ENCODE results near the gene SEC22C.
"Not testable (repeated sequence)": the region's sequence is repeated elsewhere in the genome, so short reads cannot be mapped to it uniquely, and the experiment has no call there.

Gene SEC22C

GRCh38 chr3:42588625-42589024 is 6.9 kb upstream of the SEC22C start:
- DNase-seq = no peak
- Histone ChIP-seq H3K9me3 (ENCODE audit: control extremely low read depth in 1 of 5, control insufficient read depth in 4 of 5, insufficient read depth in 2 of 5, low read depth in 1 of 5, low read length in 4 of 5) (no peaks in the 10 kb centered on the region), H3K27me3 (replicated peaks in 2 of 5; ENCODE audit: control insufficient read depth in 4 of 5, insufficient read depth in 5 of 5, low read length in 4 of 5) (no peaks in the 10 kb centered on the region), H3K36me3 (ENCODE audit: control insufficient read depth in 4 of 4, insufficient read depth in 4 of 4, low read length in 3 of 4) (peaks cover 0 to 7% (median 3%) of the 10 kb centered on the region in 4 experiments), H3K4me1 (ENCODE audit: control extremely low read depth in 1 of 4, control insufficient read depth in 4 of 4, insufficient read depth in 4 of 4, low read length in 3 of 4) (peaks cover 6 to 22% (median 13%) of the 10 kb centered on the region in 4 experiments), H3K27ac (ENCODE audit: insufficient read depth in 1 of 2, low read depth in 1 of 2, low read length in 2 of 2, poor library complexity in 1 of 2, severe bottlenecking in 2 of 2) (no peak overlapping the region), H3K4me3 (ENCODE audit: control insufficient read depth in 1 of 7, extremely low read depth in 1 of 7, insufficient read depth in 4 of 7, low read depth in 2 of 7, low read length in 6 of 7) (no peak overlapping the region)
- ChIA-PET CTCF (interaction anchor here (1.8 to 4.5 kb wide), 2 partner anchors 9 to 25 kb away, joined by 7 to 18 read pairs; no protein-coding TSS in a partner anchor), POLR2A (no interaction called here)
- 85% methylated on average over 5 of the region's 5 CpGs for WGBS (ENCODE audit: insufficient coverage)

DNA sequence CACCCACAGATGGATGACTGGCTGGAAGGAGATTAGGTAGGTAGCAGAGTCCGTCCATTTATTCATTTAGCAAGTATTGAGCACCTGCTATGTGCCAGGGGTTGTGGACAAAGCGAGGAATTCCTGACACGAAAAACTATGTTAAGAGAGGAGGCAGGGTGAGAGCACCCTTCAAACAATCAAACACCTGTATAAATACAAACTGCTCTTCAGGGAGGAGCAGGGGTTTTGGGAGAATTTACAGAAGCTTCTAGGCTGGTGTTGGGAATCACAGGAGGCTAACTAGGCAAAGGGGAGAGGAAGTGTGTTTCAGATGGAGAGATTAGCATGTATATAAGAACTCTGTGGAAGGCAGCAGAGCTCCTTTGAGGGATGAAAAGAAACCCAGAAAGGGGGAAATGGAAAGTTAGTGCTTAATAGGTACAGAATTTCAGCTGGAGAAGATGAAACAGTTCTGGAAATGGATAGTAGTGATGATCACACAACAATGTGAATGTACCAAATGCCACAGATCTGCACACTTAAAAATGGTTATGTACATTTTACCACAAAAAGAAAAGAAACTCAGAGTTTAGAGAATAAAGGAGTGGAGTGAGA is 805 bp upstream of the SEC22C start:
- Histone ChIP-seq H3K9me3 (ENCODE audit: control extremely low read depth in 1 of 5, control insufficient read depth in 4 of 5, insufficient read depth in 2 of 5, low read depth in 1 of 5, low read length in 4 of 5) (no peaks in the 10 kb centered on the region), H3K4me3 (ENCODE audit: control insufficient read depth in 1 of 7, extremely low read depth in 1 of 7, insufficient read depth in 4 of 7, low read depth in 2 of 7, low read length in 6 of 7) (peak overlapping the region; percentile 69 to 90 (median 85)), H3K27ac (ENCODE audit: insufficient read depth in 1 of 2, low read depth in 1 of 2, low read length in 2 of 2, poor library complexity in 1 of 2, severe bottlenecking in 2 of 2) (peak overlapping the region; percentile 89 to 96), H3K27me3 (replicated peaks in 2 of 5; ENCODE audit: control insufficient read depth in 4 of 5, insufficient read depth in 5 of 5, low read length in 4 of 5) (no peaks in the 10 kb centered on the region), H3K4me1 (ENCODE audit: control extremely low read depth in 1 of 4, control insufficient read depth in 4 of 4, insufficient read depth in 4 of 4, low read length in 3 of 4) (peaks cover 13 to 26% (median 20%) of the 10 kb centered on the region in 4 experiments), H3K36me3 (ENCODE audit: control insufficient read depth in 4 of 4, insufficient read depth in 4 of 4, low read length in 3 of 4) (peaks cover 0 to 6% (median 0%) of the 10 kb centered on the region in 4 experiments)
- POLR2A ChIA-PET = interaction anchor here (1.8 kb wide), 1 partner anchor 8 kb away, joined by 7 read pairs; the partner anchor contains the start of gene SS18L2
- no peak for DNase-seq
- no CpG with 5 or more reads among the region's 3 CpGs for WGBS (ENCODE audit: insufficient coverage)
- CTCF ChIA-PET = interaction anchor here (0.7 to 3.7 kb wide), 20 partner anchors 10 to 168 kb away, joined by 3 to 25 read pairs (median 6); partner anchors contain the start of gene SS18L2

DNA sequence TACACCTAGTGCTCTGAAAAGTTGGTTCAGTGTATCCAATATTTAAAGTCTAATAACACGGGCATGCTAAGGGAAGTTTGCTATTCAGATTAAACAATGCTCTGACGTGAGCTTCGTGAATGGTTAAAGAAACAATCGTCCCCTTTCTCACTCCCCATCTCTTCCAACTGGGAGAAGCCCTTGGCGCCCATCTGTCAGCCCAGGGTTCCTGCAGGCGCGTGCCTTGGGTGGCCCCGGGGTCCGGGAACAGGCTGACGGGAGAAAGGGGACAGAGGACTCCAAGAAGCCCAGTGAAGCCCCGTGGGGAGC is 413 bp downstream of the SEC22C start:
- peak overlapping the region; percentile 69 to 90 (median 85) for H3K4me3 ChIP-seq (ENCODE audit: control insufficient read depth in 1 of 7, extremely low read depth in 1 of 7, insufficient read depth in 4 of 7, low read depth in 2 of 7, low read length in 6 of 7)
- WGBS (ENCODE audit: insufficient coverage) = 2% methylated on average over 7 of the region's 11 CpGs
- peak overlapping the region; percentile 89 to 96 for H3K27ac ChIP-seq (ENCODE audit: insufficient read depth in 1 of 2, low read depth in 1 of 2, low read length in 2 of 2, poor library complexity in 1 of 2, severe bottlenecking in 2 of 2)
- peaks cover 13 to 26% (median 20%) of the 10 kb centered on the region in 4 experiments for H3K4me1 ChIP-seq (ENCODE audit: control extremely low read depth in 1 of 4, control insufficient read depth in 4 of 4, insufficient read depth in 4 of 4, low read length in 3 of 4)
- no peaks in the 10 kb centered on the region for H3K27me3 ChIP-seq (replicated peaks in 2 of 5; ENCODE audit: control insufficient read depth in 4 of 5, insufficient read depth in 5 of 5, low read length in 4 of 5)
- H3K9me3 ChIP-seq (ENCODE audit: control extremely low read depth in 1 of 5, control insufficient read depth in 4 of 5, insufficient read depth in 2 of 5, low read depth in 1 of 5, low read length in 4 of 5) = no peaks in the 10 kb centered on the region
- ChIA-PET POLR2A (interaction anchor here (1.8 kb wide), 1 partner anchor 9 kb away, joined by 7 read pairs; the partner anchor contains the start of gene SS18L2), CTCF (interaction anchor here (1.0 to 3.7 kb wide), 11 partner anchors 9 to 161 kb away, joined by 3 to 25 read pairs (median 5); partner anchors contain the start of gene SS18L2)
- no peak for DNase-seq
- peaks cover 0 to 6% (median 0%) of the 10 kb centered on the region in 4 experiments for H3K36me3 ChIP-seq (ENCODE audit: control insufficient read depth in 4 of 4, insufficient read depth in 4 of 4, low read length in 3 of 4)

- H3K27ac ChIP-seq (ENCODE audit: insufficient read depth in 1 of 2, low read depth in 1 of 2, low read length in 2 of 2, poor library complexity in 1 of 2, severe bottlenecking in 2 of 2); DNase-seq; H3K4me3 ChIP-seq (ENCODE audit: control insufficient read depth in 1 of 7, extremely low read depth in 1 of 7, insufficient read depth in 4 of 7, low read depth in 2 of 7, low read length in 6 of 7); H3K27me3 ChIP-seq (replicated peaks in 2 of 5; ENCODE audit: control insufficient read depth in 4 of 5, insufficient read depth in 5 of 5, low read length in 4 of 5): not testable (repeated sequence)
- Histone ChIP-seq H3K4me1 (ENCODE audit: control extremely low read depth in 1 of 4, control insufficient read depth in 4 of 4, insufficient read depth in 4 of 4, low read length in 3 of 4) (peaks cover 13 to 26% (median 20%) of the 10 kb centered on the region in 4 experiments), H3K36me3 (ENCODE audit: control insufficient read depth in 4 of 4, insufficient read depth in 4 of 4, low read length in 3 of 4) (peaks cover 4 to 14% (median 5%) of the 10 kb centered on the region in 4 experiments), H3K9me3 (ENCODE audit: control extremely low read depth in 1 of 5, control insufficient read depth in 4 of 5, insufficient read depth in 2 of 5, low read depth in 1 of 5, low read length in 4 of 5) (peaks cover 3 to 13% (median 7%) of the 10 kb centered on the region in 5 experiments)
- ChIA-PET CTCF (interaction anchor here (1.3 to 1.4 kb wide), 2 partner anchors 57 to 64 kb away, joined by 3 read pairs; no protein-coding TSS in a partner anchor), POLR2A (interaction anchor here (1.0 kb wide), 1 partner anchor 11 kb away, joined by 3 read pairs; the partner anchor contains the start of gene SS18L2)
- WGBS (ENCODE audit: insufficient coverage) = 100% methylated on average over 1 of the region's 4 CpGs
These were observed 2.4 kb downstream of the SEC22C start for GRCh38 chr3:42579346-42579745.

GRCh38 chr3:42578054-42578453 is 3.7 kb downstream of the SEC22C start:
- H3K4me3 ChIP-seq (ENCODE audit: control insufficient read depth in 1 of 7, extremely low read depth in 1 of 7, insufficient read depth in 4 of 7, low read depth in 2 of 7, low read length in 6 of 7) = no peak overlapping the region
- H3K9me3 ChIP-seq (ENCODE audit: control extremely low read depth in 1 of 5, control insufficient read depth in 4 of 5, insufficient read depth in 2 of 5, low read depth in 1 of 5, low read length in 4 of 5) = peaks cover 3 to 15% (median 7%) of the 10 kb centered on the region in 5 experiments
- 97% methylated on average over 4 of the region's 4 CpGs for WGBS (ENCODE audit: insufficient coverage)
- H3K27ac ChIP-seq (ENCODE audit: insufficient read depth in 1 of 2, low read depth in 1 of 2, low read length in 2 of 2, poor library complexity in 1 of 2, severe bottlenecking in 2 of 2) = no peak overlapping the region
- peaks cover 7 to 23% (median 11%) of the 10 kb centered on the region in 4 experiments for H3K36me3 ChIP-seq (ENCODE audit: control insufficient read depth in 4 of 4, insufficient read depth in 4 of 4, low read length in 3 of 4)
- ChIA-PET POLR2A (no interaction called here), CTCF (interaction anchor here (1.0 to 1.4 kb wide), 4 partner anchors 31 to 166 kb away, joined by 3 read pairs; no protein-coding TSS in a partner anchor)
- DNase-seq = no peak
- H3K27me3 ChIP-seq (replicated peaks in 2 of 5; ENCODE audit: control insufficient read depth in 4 of 5, insufficient read depth in 5 of 5, low read length in 4 of 5) = no peaks in the 10 kb centered on the region
- H3K4me1 ChIP-seq (ENCODE audit: control extremely low read depth in 1 of 4, control insufficient read depth in 4 of 4, insufficient read depth in 4 of 4, low read length in 3 of 4) = peaks cover 12 to 23% (median 19%) of the 10 kb centered on the region in 4 experiments

DNA sequence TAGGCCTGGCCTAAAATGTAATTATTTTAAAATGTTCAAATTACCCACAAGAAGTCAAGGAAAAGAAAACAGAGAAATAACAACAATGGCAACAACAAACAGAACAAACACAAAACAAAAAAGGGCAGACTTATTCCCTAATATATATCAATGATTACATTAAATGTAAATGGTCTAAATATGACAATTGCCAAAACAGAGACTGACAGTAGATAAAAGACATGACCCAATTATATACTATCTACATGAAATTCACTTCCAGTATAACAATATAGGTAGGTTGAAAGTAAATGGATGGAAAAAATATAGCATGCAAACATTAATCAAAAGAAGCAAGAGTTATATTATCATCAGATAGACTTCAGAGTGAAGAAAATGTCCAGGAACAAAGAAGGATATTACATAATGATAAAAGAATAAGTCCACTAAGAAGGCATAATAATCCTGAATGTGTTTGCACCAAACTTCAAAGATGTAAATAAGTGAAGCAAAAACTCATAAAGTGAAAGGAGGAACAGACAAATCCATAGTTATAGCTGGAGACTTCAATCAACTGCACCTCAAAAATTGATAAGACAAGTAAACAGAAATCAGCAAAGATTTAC is 6.5 kb downstream of the SEC22C start:
- Histone ChIP-seq H3K27me3 (replicated peaks in 2 of 5; ENCODE audit: control insufficient read depth in 4 of 5, insufficient read depth in 5 of 5, low read length in 4 of 5) (no peaks in the 10 kb centered on the region), H3K27ac (ENCODE audit: insufficient read depth in 1 of 2, low read depth in 1 of 2, low read length in 2 of 2, poor library complexity in 1 of 2, severe bottlenecking in 2 of 2) (no peak overlapping the region), H3K4me3 (ENCODE audit: control insufficient read depth in 1 of 7, extremely low read depth in 1 of 7, insufficient read depth in 4 of 7, low read depth in 2 of 7, low read length in 6 of 7) (no peak overlapping the region), H3K4me1 (ENCODE audit: control extremely low read depth in 1 of 4, control insufficient read depth in 4 of 4, insufficient read depth in 4 of 4, low read length in 3 of 4) (peaks cover 0 to 2% (median under 1%) of the 10 kb centered on the region in 4 experiments), H3K9me3 (ENCODE audit: control extremely low read depth in 1 of 5, control insufficient read depth in 4 of 5, insufficient read depth in 2 of 5, low read depth in 1 of 5, low read length in 4 of 5) (peaks cover 3 to 15% (median 7%) of the 10 kb centered on the region in 5 experiments), H3K36me3 (ENCODE audit: control insufficient read depth in 4 of 4, insufficient read depth in 4 of 4, low read length in 3 of 4) (peaks cover 9 to 23% (median 11%) of the 10 kb centered on the region in 4 experiments)
- ChIA-PET POLR2A (no interaction called here), CTCF (no interaction called here)
- DNase-seq = peak in 1 of 3 donors; percentile 8

GRCh38 chr3:42572278-42572677 is 9.5 kb downstream of the SEC22C start:
- Histone ChIP-seq H3K4me3 (ENCODE audit: control insufficient read depth in 1 of 7, extremely low read depth in 1 of 7, insufficient read depth in 4 of 7, low read depth in 2 of 7, low read length in 6 of 7) (no peak overlapping the region), H3K9me3 (ENCODE audit: control extremely low read depth in 1 of 5, control insufficient read depth in 4 of 5, insufficient read depth in 2 of 5, low read depth in 1 of 5, low read length in 4 of 5) (peaks cover 3 to 15% (median 7%) of the 10 kb centered on the region in 5 experiments), H3K4me1 (ENCODE audit: control extremely low read depth in 1 of 4, control insufficient read depth in 4 of 4, insufficient read depth in 4 of 4, low read length in 3 of 4) (no peaks in the 10 kb centered on the region), H3K36me3 (ENCODE audit: control insufficient read depth in 4 of 4, insufficient read depth in 4 of 4, low read length in 3 of 4) (peaks cover 9 to 30% (median 19%) of the 10 kb centered on the region in 4 experiments), H3K27ac (ENCODE audit: insufficient read depth in 1 of 2, low read depth in 1 of 2, low read length in 2 of 2, poor library complexity in 1 of 2, severe bottlenecking in 2 of 2) (no peak overlapping the region), H3K27me3 (replicated peaks in 2 of 5; ENCODE audit: control insufficient read depth in 4 of 5, insufficient read depth in 5 of 5, low read length in 4 of 5) (no peaks in the 10 kb centered on the region)
- POLR2A ChIA-PET = no interaction called here
- 42% methylated on average over 1 of the region's 3 CpGs for whole genome bisulfite sequencing (ENCODE audit: insufficient coverage)
- CTCF ChIA-PET = interaction anchor here (0.9 to 2.4 kb wide), 11 partner anchors 9 to 79 kb away, joined by 3 to 11 read pairs (median 5); partner anchors contain the start of genes SEC22C and SS18L2
- DNase-seq = peak; percentile 15 to 25 (median 22)

Measured in common myeloid progenitor, CD34-positive (primary cell).